ENCODE measurements around the gene SYNGAP1.

DNA sequence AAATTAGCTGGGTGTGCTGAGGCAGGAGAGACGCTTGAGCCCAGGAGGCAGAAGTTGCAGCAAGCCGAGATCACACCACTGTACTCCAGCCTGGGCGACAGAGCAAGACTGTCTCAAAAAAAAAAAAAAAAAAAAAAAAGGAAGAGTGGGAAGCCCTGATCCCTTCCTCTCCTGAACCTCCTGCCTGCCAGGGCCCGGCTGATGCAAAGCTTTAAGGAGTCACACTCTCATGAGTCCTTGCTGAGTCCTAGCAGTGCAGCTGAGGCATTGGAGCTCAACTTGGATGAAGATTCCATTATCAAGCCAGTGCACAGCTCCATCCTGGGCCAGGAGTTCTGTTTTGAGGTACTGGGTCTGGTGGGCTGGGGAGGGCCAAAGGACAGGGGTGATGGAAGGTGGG lies 15.1 kb downstream of the SYNGAP1 start:
- TF ChIP-seq, protein P1, sequence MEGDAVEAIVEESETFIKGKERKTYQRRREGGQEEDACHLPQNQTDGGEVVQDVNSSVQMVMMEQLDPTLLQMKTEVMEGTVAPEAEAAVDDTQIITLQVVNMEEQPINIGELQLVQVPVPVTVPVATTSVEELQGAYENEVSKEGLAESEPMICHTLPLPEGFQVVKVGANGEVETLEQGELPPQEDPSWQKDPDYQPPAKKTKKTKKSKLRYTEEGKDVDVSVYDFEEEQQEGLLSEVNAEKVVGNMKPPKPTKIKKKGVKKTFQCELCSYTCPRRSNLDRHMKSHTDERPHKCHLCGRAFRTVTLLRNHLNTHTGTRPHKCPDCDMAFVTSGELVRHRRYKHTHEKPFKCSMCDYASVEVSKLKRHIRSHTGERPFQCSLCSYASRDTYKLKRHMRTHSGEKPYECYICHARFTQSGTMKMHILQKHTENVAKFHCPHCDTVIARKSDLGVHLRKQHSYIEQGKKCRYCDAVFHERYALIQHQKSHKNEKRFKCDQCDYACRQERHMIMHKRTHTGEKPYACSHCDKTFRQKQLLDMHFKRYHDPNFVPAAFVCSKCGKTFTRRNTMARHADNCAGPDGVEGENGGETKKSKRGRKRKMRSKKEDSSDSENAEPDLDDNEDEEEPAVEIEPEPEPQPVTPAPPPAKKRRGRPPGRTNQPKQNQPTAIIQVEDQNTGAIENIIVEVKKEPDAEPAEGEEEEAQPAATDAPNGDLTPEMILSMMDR (IDR thresholded peaks at IDR 0.05) = no peak
- TF ChIP-seq ZFX (IDR thresholded peaks at IDR 0.05; ENCODE audit: borderline replicate concordance) = no peak

All from 22Rv1 (cell line).